Trophoblast cell (in vitro differentiated cells and primary cell): ENCODE data around the gene PRKAB2.
"Not testable (repeated sequence)": the region's sequence is repeated elsewhere in the genome, so short reads cannot be mapped to it uniquely, and the experiment has no call there.

ENCODE experiments used
- DNase-seq, 2 donors: peaks; one replicate each; pipeline ENCODE4 v3.0.0-alpha.2; 2016
- H2AFZ ChIP-seq: 2 replicates; pipeline ENCODE4 v1.6.1; 2013; ENCODE audit warnings: low read length, moderate library complexity, mild to moderate bottlenecking; ENCODE audit not compliant: insufficient read depth, poor library complexity
- H2AK5ac ChIP-seq: 2 replicates; pipeline ENCODE4 v1.6.1; 2013; ENCODE audit warnings: mild to moderate bottlenecking, low read length
- H2BK120ac ChIP-seq: 2 replicates; pipeline ENCODE4 v1.6.1; 2013; ENCODE audit warnings: low read length, mild to moderate bottlenecking, moderate library complexity; ENCODE audit not compliant: insufficient read depth, poor library complexity
- H2BK12ac ChIP-seq: 2 replicates; pipeline ENCODE4 v1.6.1; 2013; ENCODE audit warnings: mild to moderate bottlenecking, low read length, moderate library complexity
- H2BK5ac ChIP-seq: 2 replicates; pipeline ENCODE4 v1.6.1; 2013; ENCODE audit warnings: low read length, low read depth, moderate library complexity, mild to moderate bottlenecking; ENCODE audit not compliant: poor library complexity
- H3K14ac ChIP-seq: 2 replicates; pipeline ENCODE4 v1.6.1; 2013; ENCODE audit warnings: mild to moderate bottlenecking, low read length
- H3K18ac ChIP-seq: 2 replicates; pipeline ENCODE4 v1.6.1; 2013; ENCODE audit warnings: mild to moderate bottlenecking, low read length
- H3K23ac ChIP-seq: 2 replicates; pipeline ENCODE4 v1.6.1; 2013; ENCODE audit warnings: low read length
- H3K27ac ChIP-seq: 2 replicates; pipeline ENCODE4 v1.5.1; 2013; ENCODE audit warnings: low read depth, mild to moderate bottlenecking, inconsistent platforms, low read length, moderate library complexity
- H3K27me3 ChIP-seq: 2 replicates; pipeline ENCODE4 v1.6.1; 2013; ENCODE audit warnings: inconsistent platforms, mild to moderate bottlenecking, low read length, moderate library complexity; ENCODE audit not compliant: insufficient read depth
- H3K36me3 ChIP-seq, 2 experiments: 1 replicate in 1 of 2; 2 replicates in 1 of 2; pipeline ENCODE4 v1.6.1; 2013; ENCODE audit warnings: low read length in 2 of 2, mild to moderate bottlenecking in 2 of 2, moderate library complexity in 1 of 2; ENCODE audit not compliant: insufficient read depth in 2 of 2, control insufficient read depth in 1 of 2
- H3K4ac ChIP-seq: 2 replicates; pipeline ENCODE4 v1.6.1; 2013; ENCODE audit warnings: low read depth, mild to moderate bottlenecking, low read length, moderate library complexity
- H3K4me1 ChIP-seq, 2 experiments: 1 replicate in 1 of 2; 2 replicates in 1 of 2; pipeline ENCODE4 v1.6.1; 2013; ENCODE audit warnings: low read length in 2 of 2, mild to moderate bottlenecking in 2 of 2, moderate library complexity in 1 of 2; ENCODE audit not compliant: insufficient read depth in 2 of 2, control insufficient read depth in 1 of 2
- H3K4me2 ChIP-seq: 2 replicates; pipeline ENCODE4 v1.6.1; 2013; ENCODE audit warnings: inconsistent platforms, mild to moderate bottlenecking, low read length, moderate library complexity
- H3K4me3 ChIP-seq: 2 replicates; pipeline ENCODE4 v1.5.1; 2013; ENCODE audit warnings: mild to moderate bottlenecking, low read depth, low read length, inconsistent platforms
- H3K79me1 ChIP-seq: one replicate; pipeline ENCODE4 v1.6.1; 2013; ENCODE audit warnings: low read length
- H3K79me2 ChIP-seq: 2 replicates; pipeline ENCODE4 v1.6.1; 2013; ENCODE audit warnings: low read length, mild to moderate bottlenecking; ENCODE audit not compliant: control insufficient read depth, insufficient read depth, poor library complexity
- H3K9ac ChIP-seq: 2 replicates; pipeline ENCODE4 v1.6.1; 2013; ENCODE audit warnings: mild to moderate bottlenecking, low read length
- H3K9me3 ChIP-seq: 2 replicates; pipeline ENCODE4 v1.6.1; 2013; ENCODE audit warnings: low read depth, mild to moderate bottlenecking, control low read depth, inconsistent platforms, low read length; ENCODE audit not compliant: insufficient read depth
- H4K12ac ChIP-seq: 2 replicates; pipeline ENCODE4 v1.6.1; 2013; ENCODE audit warnings: low read depth, mild to moderate bottlenecking, low read length, moderate library complexity
- H4K8ac ChIP-seq: 2 replicates; pipeline ENCODE4 v1.6.1; 2013; ENCODE audit warnings: low read depth, mild to moderate bottlenecking, low read length, moderate library complexity
- H4K91ac ChIP-seq: one replicate; pipeline ENCODE4 v1.6.1; 2013; ENCODE audit warnings: low read depth, mild to moderate bottlenecking, low read length, moderate library complexity
- WGBS: extraction: QIAGEN DNeasy Blood & Tissue Kit; methylation state at CpG from one replicate; pipeline ENCODE4 v1.1.7; 2013; ENCODE audit warnings: missing lambda C conversion rate; ENCODE audit not compliant: insufficient read length, insufficient coverage; ENCODE audit errors: extremely low coverage; 5-methylcytosine and 5-hydroxymethylcytosine counted together

PRKAB2 gene

DNA sequence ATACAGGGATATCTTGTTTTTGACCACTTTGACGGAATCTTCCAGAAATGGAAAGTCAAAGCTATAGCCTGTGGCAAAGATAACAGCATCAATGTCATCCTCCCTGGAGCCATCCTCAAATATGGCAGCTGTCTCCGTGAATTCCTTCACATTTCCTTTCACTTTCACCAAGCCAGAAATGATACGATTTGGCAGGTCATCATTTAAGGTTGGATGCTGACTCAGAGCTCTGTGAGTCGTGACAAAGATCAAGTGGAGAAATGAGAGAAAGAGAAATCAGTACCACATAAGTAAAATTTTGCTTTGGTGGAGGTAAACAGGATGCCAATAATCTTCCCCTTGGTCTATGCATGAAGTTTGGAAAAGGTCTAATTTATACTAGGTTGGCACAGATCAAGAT is 29.0 kb upstream of the PRKAB2 start:
- WGBS = no CpG with 5 or more reads among the region's 4 CpGs
- DNase-seq = peak in 1 of 2 donors; percentile 18

DNA sequence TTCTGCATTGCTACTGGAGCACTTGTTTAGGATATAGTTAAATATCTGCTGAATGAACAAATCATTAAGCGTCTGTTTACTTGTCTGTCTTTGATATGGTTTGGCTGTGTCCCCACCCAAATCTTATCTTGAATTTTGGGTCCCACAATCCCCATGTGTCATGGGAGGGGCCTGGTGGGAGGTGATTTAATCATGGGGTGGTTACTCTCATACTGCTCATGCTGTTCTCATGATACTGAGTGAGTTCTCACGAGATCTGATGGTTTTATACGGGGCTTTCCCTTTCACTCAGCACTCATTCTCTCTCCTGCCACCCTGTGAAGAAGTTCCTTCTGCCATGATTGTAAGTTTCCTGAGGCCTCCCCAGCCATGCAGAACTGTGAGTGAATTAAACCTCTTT is 25.1 kb upstream of the PRKAB2 start:
- WGBS = no CpG with 5 or more reads among the region's 3 CpGs
- H3K9ac ChIP-seq, H3K4me3 ChIP-seq, H4K12ac ChIP-seq, H2BK12ac ChIP-seq, H4K8ac ChIP-seq, H3K9me3 ChIP-seq, H3K4ac ChIP-seq, H3K79me1 ChIP-seq, H2BK5ac ChIP-seq, H2AFZ ChIP-seq, H3K36me3 ChIP-seq, H3K14ac ChIP-seq, H3K79me2 ChIP-seq, H2BK120ac ChIP-seq, H3K23ac ChIP-seq, H3K4me2 ChIP-seq, H4K91ac ChIP-seq, H3K4me1 ChIP-seq, H3K18ac ChIP-seq, H3K27me3 ChIP-seq, H3K27ac ChIP-seq, DNase-seq, H2AK5ac ChIP-seq: not testable (repeated sequence)

More for the DNA sequence above, 29.0 kb upstream of the PRKAB2 start:
- H3K14ac ChIP-seq = no peak overlapping the region
- no peak overlapping the region for H3K4ac ChIP-seq
- no peak overlapping the region for H4K12ac ChIP-seq
- H3K27me3 ChIP-seq = no peaks in the 10 kb centered on the region
- no peak overlapping the region for H3K27ac ChIP-seq
- H3K79me1 ChIP-seq = no peaks in the 10 kb centered on the region
- H3K4me3 ChIP-seq = no peak overlapping the region
- no peak overlapping the region for H3K4me2 ChIP-seq
- no peak overlapping the region for H3K18ac ChIP-seq
- H2AFZ ChIP-seq = no peak overlapping the region
- H3K23ac ChIP-seq = no peak overlapping the region
- no peak overlapping the region for H2AK5ac ChIP-seq
- no peak overlapping the region for H3K9ac ChIP-seq
- H2BK120ac ChIP-seq = no peak overlapping the region
- H4K91ac ChIP-seq = no peak overlapping the region
- H3K36me3 ChIP-seq = no peaks in the 10 kb centered on the region
- H2BK12ac ChIP-seq = no peak overlapping the region
- H3K79me2 ChIP-seq = no peaks in the 10 kb centered on the region
- H3K4me1 ChIP-seq = no peaks in the 10 kb centered on the region
- H4K8ac ChIP-seq = no peak overlapping the region
- no peak overlapping the region for H2BK5ac ChIP-seq
- no peaks in the 10 kb centered on the region for H3K9me3 ChIP-seq

DNA sequence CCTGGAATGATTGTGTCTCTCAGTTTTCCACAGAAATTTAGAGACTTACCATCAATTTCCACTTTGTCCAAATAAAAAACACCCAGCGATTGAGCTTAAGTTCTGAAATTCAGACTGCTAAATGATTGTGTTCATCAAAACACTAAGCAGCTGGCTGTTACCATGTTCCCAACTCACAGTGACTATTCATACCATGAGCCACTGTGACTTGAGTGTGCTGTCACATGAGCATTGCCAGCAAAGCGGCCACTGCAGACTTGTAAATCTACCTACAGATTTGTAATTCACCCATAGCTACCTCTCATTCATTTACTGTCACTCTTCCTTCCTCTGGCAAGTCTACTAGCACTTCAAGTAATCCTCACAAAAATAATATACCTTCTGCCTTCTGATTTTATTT is 17.2 kb upstream of the PRKAB2 start:
- Histone ChIP-seq H3K9me3 (no peaks in the 10 kb centered on the region), H3K4me1 (no peaks in the 10 kb centered on the region), H3K36me3 (no peaks in the 10 kb centered on the region), H3K9ac (no peak overlapping the region), H3K18ac (no peak overlapping the region), H3K4me3 (no peak overlapping the region), H2BK120ac (no peak overlapping the region), H2BK5ac (no peak overlapping the region), H3K23ac (no peak overlapping the region), H2BK12ac (no peak overlapping the region), H3K4ac (no peak overlapping the region), H2AFZ (no peak overlapping the region), H3K4me2 (no peak overlapping the region), H3K79me2 (no peaks in the 10 kb centered on the region), H4K8ac (no peak overlapping the region), H3K79me1 (no peaks in the 10 kb centered on the region), H3K27me3 (no peaks in the 10 kb centered on the region), H3K27ac (no peak overlapping the region), H2AK5ac (no peak overlapping the region), H4K12ac (no peak overlapping the region), H4K91ac (no peak overlapping the region), H3K14ac (no peak overlapping the region)
- WGBS = no CpG with 5 or more reads among the region's 2 CpGs
- no peak for DNase-seq

DNA sequence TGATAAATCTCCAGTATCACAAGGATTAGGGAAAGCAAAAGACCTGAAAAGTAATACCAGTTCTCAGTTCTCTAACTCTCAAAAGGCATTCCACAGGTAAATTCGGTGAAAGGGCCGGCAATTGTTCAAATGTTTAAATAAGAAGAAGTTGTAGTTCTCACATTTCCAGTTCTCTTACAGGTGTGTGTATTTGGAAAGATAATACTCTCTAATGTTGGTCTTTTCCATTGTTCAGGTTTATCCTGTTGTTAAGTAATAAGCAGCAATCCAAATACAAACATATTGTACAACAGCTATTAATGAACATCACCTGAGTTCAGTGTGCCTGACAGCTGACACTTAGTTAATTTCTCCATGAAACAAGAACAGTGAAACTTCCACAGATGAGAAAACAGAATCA is 13.2 kb upstream of the PRKAB2 start:
- no peaks in the 10 kb centered on the region for H3K9me3 ChIP-seq
- no peak overlapping the region for H3K14ac ChIP-seq
- no peak overlapping the region for H4K8ac ChIP-seq
- H3K23ac ChIP-seq = no peak overlapping the region
- no peak overlapping the region for H4K12ac ChIP-seq
- no peak overlapping the region for H2AK5ac ChIP-seq
- no peaks in the 10 kb centered on the region for H3K79me1 ChIP-seq
- no peak overlapping the region for H4K91ac ChIP-seq
- H2BK5ac ChIP-seq = no peak overlapping the region
- H2BK12ac ChIP-seq = no peak overlapping the region
- no peak overlapping the region for H3K18ac ChIP-seq
- H2BK120ac ChIP-seq = no peak overlapping the region
- H3K4me3 ChIP-seq = no peak overlapping the region
- no peak overlapping the region for H3K4me2 ChIP-seq
- no peak overlapping the region for H3K27ac ChIP-seq
- H3K4ac ChIP-seq = no peak overlapping the region
- no peak overlapping the region for H3K9ac ChIP-seq
- H3K79me2 ChIP-seq = no peaks in the 10 kb centered on the region
- no peaks in the 10 kb centered on the region for H3K36me3 ChIP-seq
- WGBS = no CpG with 5 or more reads among the region's 2 CpGs
- no peaks in the 10 kb centered on the region for H3K27me3 ChIP-seq
- no peak overlapping the region for H2AFZ ChIP-seq
- no peak for DNase-seq
- no peaks in the 10 kb centered on the region for H3K4me1 ChIP-seq
